GM15510 (cell line): ENCODE measurements around the gene CRYGN.

Experiments used
- POLR2A ChIP-seq: IDR thresholded peaks from 3 replicates; pipeline ENCODE4 v1.6.1; 2011; ENCODE audit warnings: borderline replicate concordance; ENCODE audit not compliant: insufficient read length; ENCODE audit errors: extremely low read depth

Gene CRYGN

DNA sequence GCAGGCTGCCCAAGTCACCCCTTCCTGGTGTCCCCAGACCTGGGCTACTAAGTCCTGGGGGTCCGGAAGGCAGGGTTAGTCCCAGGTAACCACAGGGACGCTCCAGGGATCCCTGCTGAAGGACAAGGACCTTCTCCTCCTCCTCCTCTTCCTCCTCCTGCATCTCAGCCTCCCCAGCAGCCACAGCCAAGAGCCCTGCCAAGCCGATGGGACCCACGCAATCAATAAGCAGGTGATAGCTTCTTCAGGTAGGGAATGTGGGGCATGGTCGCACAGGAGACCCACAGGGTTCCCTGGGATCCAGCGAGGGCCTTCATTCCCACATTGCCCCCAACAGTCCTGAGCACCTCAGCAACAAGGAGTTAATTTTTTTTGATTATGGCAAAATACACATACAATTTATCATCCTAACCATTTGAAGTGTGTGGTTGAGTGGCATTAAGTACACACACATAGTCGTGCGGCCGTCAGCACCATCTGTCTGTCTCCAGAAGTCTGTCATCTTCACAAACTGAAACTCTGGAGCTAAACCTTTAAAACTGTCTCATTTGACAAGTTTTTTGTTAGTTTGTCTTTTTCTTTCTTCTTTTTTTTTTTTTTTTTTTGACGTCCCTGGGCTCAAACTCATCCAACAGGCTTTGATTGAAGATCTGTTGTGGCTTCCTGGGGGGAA lies 12.1 kb downstream of the CRYGN start:
- no peak for TF ChIP-seq POLR2A

- no peak for TF ChIP-seq POLR2A
Observed at GRCh38 chr7:151426904-151427704, 12.8 kb downstream of the CRYGN start.

DNA sequence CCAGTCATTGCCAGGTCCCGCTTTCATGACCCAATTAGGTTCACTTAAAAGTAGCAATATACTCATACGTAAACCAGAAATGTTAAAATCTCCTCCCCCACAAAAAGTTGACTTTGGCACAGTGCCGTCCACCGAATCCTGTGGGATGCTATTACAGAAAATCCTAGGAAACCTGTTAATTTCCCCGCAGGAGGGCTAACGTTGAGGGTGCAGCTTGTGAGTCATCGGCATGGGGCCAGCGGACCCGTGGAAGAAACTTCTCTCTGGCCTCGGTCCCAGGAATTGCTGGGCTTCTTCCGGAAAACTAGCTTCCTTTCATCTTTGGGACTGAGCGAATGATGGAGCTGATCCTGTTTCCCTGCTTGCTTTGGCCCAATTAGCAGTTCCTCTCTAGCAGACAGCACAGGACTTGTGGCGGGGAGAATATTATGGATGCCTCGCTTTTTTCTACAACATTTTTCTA lies 13.5 kb downstream of the CRYGN start:
- no peak for TF ChIP-seq POLR2A

DNA sequence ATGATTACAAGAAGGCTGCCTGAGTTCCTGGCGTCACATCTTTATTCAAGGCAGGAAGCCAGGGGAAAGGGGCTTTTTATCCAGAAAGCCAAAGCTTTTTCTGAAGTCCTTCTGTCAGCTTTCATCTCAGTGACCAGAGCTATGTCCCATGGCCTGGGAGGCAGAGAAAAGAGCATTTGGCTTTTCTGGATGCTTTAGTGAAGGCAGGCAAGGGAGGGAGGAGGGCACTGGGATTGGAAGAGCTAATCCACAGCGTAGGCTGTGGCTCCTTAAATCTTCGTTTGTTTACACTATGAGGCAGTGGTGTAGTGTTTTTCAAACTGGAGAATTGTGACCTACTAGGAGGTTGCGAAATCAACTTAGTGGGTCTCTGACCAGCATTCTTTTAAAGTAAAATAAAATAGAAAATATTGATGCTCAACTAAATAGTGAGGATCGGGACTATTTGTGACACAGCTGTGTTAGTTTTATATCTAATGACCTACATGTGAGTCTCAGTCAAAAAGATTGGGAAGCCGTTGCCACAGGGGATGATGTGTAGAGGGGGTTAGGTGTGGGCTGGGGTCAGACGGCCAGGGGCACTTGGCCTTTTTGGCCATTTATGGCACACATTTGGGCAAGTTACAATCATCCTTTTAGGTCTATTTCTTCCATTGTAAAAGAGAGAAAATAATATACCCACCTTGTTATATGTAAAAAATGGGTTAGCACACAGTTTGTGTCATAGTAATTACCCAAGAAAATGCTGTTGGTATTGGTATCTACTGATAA lies 14.1 kb downstream of the CRYGN start:
- no peak for TF ChIP-seq POLR2A

GRCh38 chr7:151424799-151425198 lies 15.1 kb downstream of the CRYGN start:
- no peak for TF ChIP-seq POLR2A

- TF ChIP-seq POLR2A: no peak
Observed at GRCh38 chr7:151423936-151424335, 16.0 kb downstream of the CRYGN start.

GRCh38 chr7:151423226-151423625 lies 16.7 kb downstream of the CRYGN start:
- TF ChIP-seq POLR2A: no peak

- no peak for TF ChIP-seq POLR2A
Observed at GRCh38 chr7:151422212-151422611, 17.7 kb downstream of the CRYGN start.

DNA sequence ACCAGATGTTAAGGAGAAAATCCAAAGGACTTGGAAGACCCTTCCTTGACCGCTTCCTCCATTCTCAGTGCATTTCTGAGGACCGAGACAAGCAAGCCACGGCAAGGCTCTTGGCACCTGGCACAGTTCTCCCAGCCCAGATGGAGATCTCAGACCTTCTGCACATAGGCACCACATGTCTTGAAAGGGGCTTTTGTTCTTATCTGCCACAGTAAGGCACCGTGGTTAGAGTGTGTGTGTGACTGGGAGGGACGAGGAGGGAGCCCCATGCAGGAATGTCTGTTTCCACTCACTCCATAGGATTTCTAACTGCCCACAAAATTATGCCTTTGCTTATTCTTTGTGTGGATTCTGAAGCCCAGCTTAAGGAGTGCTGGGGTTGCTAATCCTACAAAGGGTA lies 19.8 kb downstream of the CRYGN start:
- TF ChIP-seq POLR2A: no peak

DNA sequence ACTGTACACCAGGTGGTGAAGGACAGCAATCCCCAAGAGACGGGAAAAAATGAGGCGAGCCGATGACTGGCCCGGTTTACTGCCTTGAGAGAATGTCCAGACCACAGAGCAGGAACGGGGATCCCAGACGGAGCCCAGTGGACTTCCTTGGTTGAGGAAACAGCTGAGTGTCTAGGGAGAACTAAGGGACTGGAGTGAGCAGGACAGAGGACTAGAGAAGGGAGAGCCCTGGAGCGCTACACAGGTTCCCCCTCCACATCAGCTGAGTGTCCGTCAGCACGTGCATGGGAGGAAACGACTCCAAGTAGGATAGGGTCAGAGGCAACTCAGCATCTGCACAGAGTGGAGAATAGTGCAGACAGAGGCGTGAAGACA lies 23.0 kb downstream of the CRYGN start:
- TF ChIP-seq POLR2A: no peak

DNA sequence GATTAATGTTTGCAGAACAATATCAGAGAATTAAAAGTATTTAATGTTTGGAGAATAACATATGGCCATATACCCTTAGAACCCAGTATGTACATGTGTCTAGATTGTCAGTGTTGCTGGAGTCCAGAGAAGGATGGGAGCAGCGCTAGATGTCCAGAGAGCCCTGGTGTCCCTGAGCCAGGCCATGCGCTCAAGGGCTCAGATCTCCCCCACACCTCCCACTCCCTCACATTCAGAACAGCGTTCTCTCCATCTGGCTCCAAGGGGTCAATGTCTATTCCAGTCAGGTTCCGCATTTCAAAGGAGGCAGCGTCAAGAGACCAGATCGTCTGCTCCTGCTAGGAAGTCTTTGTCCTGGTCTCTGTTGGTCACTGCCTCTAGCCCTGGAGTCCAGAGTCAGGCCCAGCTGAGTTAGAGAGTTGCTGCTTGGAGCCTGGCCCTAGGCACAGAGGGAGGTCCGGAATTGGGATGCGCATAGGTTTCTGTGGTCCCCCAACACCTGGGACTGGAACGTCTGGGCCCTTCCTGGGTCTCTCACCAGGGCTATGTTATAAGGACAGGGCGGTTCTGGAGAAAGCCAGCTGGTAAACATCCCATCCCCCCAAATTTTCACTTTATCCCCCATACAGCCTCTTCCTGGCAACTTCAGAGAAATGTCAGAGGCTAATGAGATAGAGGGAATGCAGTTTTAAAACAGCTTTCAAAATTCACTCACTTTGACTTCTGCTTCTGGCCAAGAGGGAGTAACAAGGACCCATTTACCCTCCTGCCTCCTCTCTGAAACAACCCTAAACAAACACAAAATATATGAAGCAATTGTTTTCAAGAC lies 23.6 kb downstream of the CRYGN start:
- no peak for TF ChIP-seq POLR2A

DNA sequence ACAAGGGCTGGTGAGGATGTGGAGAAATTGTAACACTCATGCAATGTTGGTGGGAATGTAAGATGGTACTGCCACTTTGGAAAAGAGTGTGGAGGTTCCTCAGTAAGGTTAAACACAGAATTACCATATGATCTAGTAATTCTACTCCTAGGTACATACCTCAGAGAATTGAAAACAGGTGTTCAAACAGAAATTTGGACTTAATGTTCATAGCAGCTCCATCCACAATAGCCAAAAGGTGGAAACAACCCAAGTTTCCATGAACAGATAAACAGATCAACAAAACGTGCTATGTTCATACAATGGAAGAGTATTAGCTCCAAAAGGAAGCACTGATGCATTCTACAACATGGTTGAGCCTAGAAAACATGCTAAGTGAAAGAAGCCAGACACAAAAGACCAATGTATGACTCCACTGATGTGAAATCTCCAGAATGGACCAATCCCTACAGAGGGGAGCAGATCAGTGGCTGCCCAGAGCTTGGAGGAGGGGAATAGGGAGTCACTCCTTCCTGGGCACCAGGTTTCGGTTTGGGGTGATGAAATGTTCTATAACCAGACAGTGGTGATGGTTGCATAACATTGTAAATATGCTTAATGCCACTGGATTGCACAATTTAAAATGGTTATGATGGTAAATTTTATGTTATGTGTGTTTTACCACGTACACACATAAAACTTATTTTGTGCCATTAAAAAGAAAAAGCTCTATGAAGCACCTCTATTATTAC lies 24.4 kb downstream of the CRYGN start:
- no peak for TF ChIP-seq POLR2A

DNA sequence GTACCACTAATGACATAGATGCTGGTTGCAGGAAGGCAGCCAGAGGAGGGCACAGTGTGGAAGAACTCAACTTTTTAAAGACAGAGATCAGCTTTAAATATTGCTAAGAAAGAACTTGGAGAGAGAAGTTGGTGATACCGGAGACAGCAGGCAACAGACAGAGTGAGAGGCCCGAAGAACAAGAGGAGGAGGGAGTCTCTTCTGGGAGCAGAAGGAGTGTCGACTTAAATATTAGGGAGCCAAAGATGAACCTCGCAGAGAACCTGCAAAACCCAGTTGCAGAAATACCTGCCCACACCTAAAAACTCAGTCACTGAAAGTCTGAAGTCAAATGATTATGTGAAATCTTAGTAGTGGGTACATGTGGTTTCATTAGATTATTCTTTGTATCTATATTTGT lies 26.7 kb downstream of the CRYGN start:
- no peak for TF ChIP-seq POLR2A

GRCh38 chr7:151412318-151412717 lies 27.6 kb downstream of the CRYGN start:
- no peak for TF ChIP-seq POLR2A
